ENCODE data around the gene DNAJC18. TPM values are rescaled to one million over a fixed set of nuclear protein-coding genes. Genes with fewer than 3 reads are reported as not detected.

Gene DNAJC18
- total and polyA plus RNA-seq, 4 donors = 2.2 to 10.7 (median 8.7) TPM

- DNase-seq (no peak), ATAC-seq (ENCODE audit: insufficient read depth, low FRiP score) (no peak)
- Histone ChIP-seq H3K27ac (ENCODE audit: low read depth in 1 of 2, low read length in 1 of 2) (no peak overlapping the region), H3K27me3 (ENCODE audit: control insufficient read depth in 3 of 3, insufficient read depth in 3 of 3, low read length in 2 of 3) (no peaks in the 10 kb centered on the region), H3K4me3 (no peak overlapping the region), H3K4me1 (ENCODE audit: control insufficient read depth in 5 of 5, insufficient read depth in 5 of 5, low read length in 5 of 5) (no peaks in the 10 kb centered on the region), H3K36me3 (ENCODE audit: control insufficient read depth in 4 of 4, insufficient read depth in 4 of 4, low read length in 4 of 4) (peaks cover 6 to 27% (median 18%) of the 10 kb centered on the region in 4 donors), H3K9ac (ENCODE audit: insufficient read depth in 1 of 2, low read length in 2 of 2) (no peak overlapping the region), H3K9me3 (ENCODE audit: control insufficient read depth in 4 of 4, insufficient read depth in 3 of 4, low read length in 3 of 4) (no peaks in the 10 kb centered on the region)
- no peak for TF ChIP-seq CTCF (IDR thresholded peaks at IDR 0.05; ENCODE audit: control extremely low read depth, extremely low read depth)
- 75 to 83% methylated on average over 8 of the region's 8 CpGs for WGBS, 2 donors
Measured at GRCh38 chr5:139426203-139426885, 13.0 kb downstream of the DNAJC18 start.

GRCh38 chr5:139425497-139425896, 13.8 kb downstream of the DNAJC18 start:
- DNase-seq (no peak), ATAC-seq (ENCODE audit: insufficient read depth, low FRiP score) (no peak)
- Histone ChIP-seq H3K27ac (ENCODE audit: low read depth in 1 of 2, low read length in 1 of 2) (no peak overlapping the region), H3K9ac (ENCODE audit: insufficient read depth in 1 of 2, low read length in 2 of 2) (no peak overlapping the region), H3K4me3 (no peak overlapping the region), H3K4me1 (ENCODE audit: control insufficient read depth in 5 of 5, insufficient read depth in 5 of 5, low read length in 5 of 5) (no peaks in the 10 kb centered on the region), H3K9me3 (ENCODE audit: control insufficient read depth in 4 of 4, insufficient read depth in 3 of 4, low read length in 3 of 4) (no peaks in the 10 kb centered on the region), H3K36me3 (ENCODE audit: control insufficient read depth in 4 of 4, insufficient read depth in 4 of 4, low read length in 4 of 4) (peaks cover 6 to 35% (median 18%) of the 10 kb centered on the region in 4 donors), H3K27me3 (ENCODE audit: control insufficient read depth in 3 of 3, insufficient read depth in 3 of 3, low read length in 2 of 3) (no peaks in the 10 kb centered on the region)
- WGBS, 2 donors = 93 to 95% methylated on average over 5 of the region's 5 CpGs
- TF ChIP-seq CTCF (IDR thresholded peaks at IDR 0.05; ENCODE audit: control extremely low read depth, extremely low read depth) = no peak

GRCh38 chr5:139422307-139422893, 16.9 kb downstream of the DNAJC18 start:
- no peak overlapping the region for H3K4me3 ChIP-seq
- H3K4me1 ChIP-seq (ENCODE audit: control insufficient read depth in 5 of 5, insufficient read depth in 5 of 5, low read length in 5 of 5) = peaks cover 0 to 5% (median 0%) of the 10 kb centered on the region in 5 donors
- peaks cover 11 to 44% (median 19%) of the 10 kb centered on the region in 4 donors for H3K36me3 ChIP-seq (ENCODE audit: control insufficient read depth in 4 of 4, insufficient read depth in 4 of 4, low read length in 4 of 4)
- H3K27ac ChIP-seq (ENCODE audit: low read depth in 1 of 2, low read length in 1 of 2) = no peak overlapping the region
- H3K27me3 ChIP-seq (ENCODE audit: control insufficient read depth in 3 of 3, insufficient read depth in 3 of 3, low read length in 2 of 3) = no peaks in the 10 kb centered on the region
- no peak overlapping the region for H3K9ac ChIP-seq (ENCODE audit: insufficient read depth in 1 of 2, low read length in 2 of 2)
- DNase-seq = peak; percentile 55 to 84 (median 83)
- ATAC-seq (ENCODE audit: insufficient read depth, low FRiP score) = peak; percentile 66
- no peaks in the 10 kb centered on the region for H3K9me3 ChIP-seq (ENCODE audit: control insufficient read depth in 4 of 4, insufficient read depth in 3 of 4, low read length in 3 of 4)
- 44 to 46% methylated on average over 5 of the region's 5 CpGs for WGBS, 2 donors
- TF ChIP-seq CTCF (IDR thresholded peaks at IDR 0.05; ENCODE audit: control extremely low read depth, extremely low read depth) = peak; percentile 82
